ENCODE results near the gene IREB2.

Gene IREB2

DNA sequence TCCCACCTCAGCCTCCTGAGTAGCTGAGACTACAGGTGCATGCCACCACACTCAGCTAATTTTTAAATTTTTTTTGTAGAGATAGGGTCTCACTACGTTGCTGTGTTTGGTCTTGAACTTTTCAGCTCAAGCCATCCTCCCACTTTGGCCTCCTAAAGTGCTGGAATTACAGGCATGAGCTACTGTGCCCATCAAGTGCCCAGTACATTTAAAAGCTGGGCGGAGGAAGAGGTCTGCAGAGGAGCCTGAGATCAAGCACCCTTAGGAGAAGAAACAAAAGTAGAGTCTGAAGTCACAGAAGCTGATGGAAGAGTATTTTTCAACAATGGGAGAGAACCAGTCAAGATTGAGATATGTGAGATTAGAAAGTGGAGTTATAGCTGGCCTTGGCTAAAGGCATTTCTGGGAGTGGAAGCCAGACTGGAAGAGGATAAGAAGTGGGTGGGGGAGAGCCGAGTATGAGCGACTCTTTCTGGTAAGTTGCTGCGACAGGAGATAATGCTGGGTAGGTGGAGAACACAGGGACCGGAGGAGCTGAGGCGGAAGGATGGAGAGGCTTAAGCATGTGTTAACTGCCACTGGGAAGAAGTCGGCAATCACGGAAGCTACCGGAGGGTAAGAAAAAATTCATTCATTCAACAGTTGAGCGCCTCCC is 782 bp upstream of the IREB2 start:
- DNase-seq, result no peak

GRCh38 chr15:78438619-78439285 is 736 bp downstream of the IREB2 start:
- DNase-seq, result no peak

DNA sequence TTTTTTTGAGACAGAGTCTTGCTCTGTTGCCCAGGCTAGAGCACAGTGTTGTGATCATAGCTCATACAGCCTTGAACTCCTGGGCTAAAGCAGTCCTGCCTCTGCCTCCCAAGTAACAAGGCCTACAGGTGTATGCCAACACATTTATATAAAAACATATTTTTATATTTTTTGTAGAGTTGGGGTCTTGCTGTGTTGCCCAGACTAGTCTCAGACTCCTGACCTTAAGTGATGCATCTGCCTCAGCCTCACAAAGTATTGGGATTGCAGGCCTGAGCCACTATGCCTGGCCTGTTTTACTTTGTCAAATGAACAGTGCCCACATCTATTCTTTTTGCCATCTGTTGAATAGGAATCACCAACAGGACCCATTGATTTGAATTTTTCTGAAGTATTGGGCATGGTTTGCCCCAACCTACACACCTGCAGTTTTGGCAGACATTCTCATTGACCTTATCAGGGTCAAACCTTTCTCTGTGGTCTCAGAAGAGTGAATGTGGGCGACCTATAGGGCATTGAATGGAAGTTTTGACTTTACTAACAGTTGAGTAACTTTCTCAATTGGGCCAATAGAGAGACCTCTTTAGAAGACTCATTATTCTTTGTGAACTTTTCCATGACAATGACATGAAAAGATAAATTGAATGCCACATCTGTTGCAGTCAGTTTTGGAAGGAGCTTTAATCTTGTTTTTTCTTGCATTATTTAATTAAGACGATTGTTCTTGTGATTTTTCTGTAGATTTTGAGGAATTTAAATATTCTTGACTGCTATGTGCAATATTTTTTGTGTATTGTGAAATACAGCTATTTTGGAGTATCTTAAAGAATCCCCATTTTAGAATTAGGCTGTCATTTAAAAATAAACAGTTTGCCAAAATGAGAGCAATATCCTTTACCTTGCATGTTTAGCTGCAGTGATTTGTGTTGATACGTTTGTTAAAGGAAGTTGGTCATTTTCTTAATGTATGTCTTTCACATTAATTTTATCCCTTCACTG is 2.7 kb downstream of the IREB2 start:
- no peak for DNase-seq

- no peak for DNase-seq
Measured at GRCh38 chr15:78444255-78444654, 6.2 kb downstream of the IREB2 start.

GRCh38 chr15:78445875-78446274 is 7.9 kb downstream of the IREB2 start:
- DNase-seq, result no peak

DNA sequence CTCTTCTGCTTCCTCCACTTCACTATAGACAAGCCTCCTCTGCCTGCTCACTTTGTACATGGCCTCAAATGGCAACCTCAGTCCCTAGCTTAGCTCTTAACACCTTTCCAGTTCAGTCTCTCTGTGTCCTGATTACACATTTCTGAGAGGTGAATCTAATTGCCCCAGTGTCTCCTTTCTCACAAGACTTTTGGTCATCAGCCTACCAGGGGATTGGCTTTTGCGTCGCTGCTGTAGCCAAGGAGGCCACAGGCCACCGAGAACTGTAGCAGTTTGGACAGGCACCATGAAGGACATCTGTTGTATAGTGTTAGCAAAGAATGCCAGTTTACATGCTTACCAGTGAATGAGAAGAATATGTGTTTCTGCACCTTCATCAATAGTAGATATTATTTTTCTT is 8.5 kb downstream of the IREB2 start:
- no peak for DNase-seq

- DNase-seq, result no peak
Measured at GRCh38 chr15:78448441-78449219, 10.6 kb downstream of the IREB2 start.

- DNase-seq, result no peak
Measured at GRCh38 chr15:78449220-78449999, 11.4 kb downstream of the IREB2 start.

DNA sequence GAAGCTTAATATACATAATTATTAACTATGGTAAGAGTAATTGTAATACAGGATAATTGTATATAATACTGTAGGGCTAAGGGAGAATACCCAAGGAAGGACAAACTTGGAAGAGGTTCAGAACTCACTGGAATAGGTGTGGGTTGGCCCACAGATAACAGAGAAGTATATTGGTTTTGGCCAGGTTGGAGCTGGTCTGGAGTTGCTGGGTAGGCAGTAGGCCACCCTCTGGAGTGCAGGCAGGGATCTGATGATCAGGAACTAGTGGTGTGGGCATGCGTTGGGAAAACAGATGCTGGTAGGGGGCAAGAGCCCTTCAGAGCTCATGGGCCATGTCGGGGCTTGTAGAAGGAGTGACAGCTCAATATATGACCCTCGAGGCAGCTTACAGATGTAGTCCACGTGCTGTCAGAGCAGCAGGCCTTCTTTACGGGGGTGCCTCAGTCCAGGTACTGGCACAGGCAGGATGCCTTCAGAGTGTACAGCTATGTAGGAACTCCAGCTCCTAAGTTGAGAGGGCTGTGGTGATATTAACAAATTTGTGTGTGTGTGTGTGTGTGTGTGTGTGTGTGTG is 12.4 kb downstream of the IREB2 start:
- no peak for DNase-seq

- DNase-seq, result no peak
Measured at GRCh38 chr15:78452485-78452884, 14.5 kb downstream of the IREB2 start.

DNA sequence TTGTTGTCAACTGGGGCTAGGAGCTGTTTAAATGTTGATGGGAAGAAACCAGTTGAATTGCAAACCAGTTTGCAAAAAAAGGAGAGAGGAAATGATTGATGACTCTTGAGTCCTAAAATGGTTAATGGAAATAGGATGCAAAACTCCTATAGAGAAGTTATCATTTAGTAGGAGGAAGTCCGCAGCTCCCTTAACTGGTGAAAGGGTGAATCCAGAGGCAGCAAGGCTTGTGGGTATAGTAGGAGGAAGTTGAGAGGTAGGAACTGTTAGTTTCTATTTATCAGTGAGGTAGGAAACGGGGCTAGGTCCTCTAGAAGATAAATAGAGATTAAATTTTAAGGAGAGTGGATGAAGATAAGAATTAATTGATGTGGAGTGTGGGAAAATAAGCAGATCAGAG is 15.4 kb downstream of the IREB2 start:
- DNase-seq, result no peak

- no peak for DNase-seq
Measured at GRCh38 chr15:78454992-78455391, 17.0 kb downstream of the IREB2 start.

DNA sequence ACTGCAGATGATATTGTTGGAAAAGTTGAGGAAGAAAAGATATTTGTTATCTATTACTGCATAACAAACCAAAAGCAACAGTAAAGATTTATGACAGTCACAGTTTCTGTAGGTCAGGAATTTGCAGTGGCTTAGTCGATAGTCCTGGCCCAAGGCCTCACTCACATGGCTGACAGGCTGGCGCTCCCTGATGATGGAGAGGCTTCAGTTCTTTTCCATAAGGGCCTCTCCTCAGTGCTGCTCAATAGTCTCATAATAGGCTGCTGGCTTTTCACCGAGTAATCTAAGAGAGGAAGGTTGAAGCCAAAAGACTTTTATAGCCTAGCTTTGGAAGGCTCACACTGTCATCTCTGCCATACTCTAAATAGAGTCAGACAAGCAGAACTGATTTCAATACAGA is 17.7 kb downstream of the IREB2 start:
- no peak for DNase-seq

DNA sequence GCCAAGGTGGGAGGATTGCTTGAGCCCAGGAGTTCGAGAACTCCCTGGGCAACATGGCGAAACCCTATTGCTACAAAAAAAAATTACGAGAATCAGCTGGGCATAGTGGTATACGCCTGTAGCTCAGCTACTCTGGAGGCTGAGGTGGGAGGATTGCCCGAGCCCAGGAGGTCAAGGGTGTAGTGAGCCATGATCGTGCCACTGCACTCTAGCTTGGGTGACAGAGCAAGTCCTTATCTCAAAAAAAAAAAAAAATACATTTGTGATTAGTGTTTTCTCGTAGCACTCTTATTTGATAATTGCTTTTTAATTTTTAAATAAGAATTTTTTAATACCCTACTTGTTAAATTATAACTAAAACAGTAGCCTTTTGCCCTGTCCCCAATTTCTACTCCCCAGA is 18.4 kb downstream of the IREB2 start:
- DNase-seq, result no peak

DNA sequence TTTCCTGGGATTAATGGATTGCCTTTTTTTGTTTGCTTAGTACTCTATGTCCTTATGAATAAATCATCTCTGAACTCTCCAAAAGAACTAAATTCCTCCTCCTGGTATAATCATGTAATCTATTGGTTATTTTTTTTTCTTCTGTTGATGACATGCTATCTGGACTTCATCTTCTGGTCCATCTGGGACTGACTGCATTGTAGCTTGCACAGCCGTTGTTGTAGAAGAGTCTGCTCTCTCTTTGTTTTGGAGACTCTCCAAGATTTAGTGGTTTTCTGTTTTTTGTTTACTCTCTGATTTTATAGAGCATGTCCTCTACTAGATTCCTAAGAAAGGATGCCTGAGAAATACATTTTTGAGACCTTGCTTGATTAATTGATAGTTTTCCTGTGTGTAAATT is 19.1 kb downstream of the IREB2 start:
- DNase-seq, result peak; percentile 25

DNA sequence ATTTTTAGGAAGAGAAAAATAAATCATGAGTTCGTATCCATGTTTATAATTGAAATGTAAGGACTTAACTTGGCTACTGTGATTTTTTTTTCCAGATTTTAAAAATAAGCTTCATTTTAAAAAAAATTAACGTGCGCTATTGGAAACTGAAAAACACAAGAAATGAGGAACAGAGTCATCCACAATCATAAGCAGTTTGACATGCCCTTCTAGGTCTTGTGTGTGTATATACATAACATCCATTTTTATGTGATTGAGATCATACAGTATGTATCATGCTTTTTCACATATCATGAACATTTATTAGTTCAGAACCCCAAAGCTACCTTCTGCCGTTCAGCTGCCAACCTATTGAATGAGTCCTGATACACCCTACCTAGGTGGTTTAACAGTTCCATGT is 22.7 kb downstream of the IREB2 start:
- no peak for DNase-seq

- no peak for DNase-seq
Measured at GRCh38 chr15:78461171-78461888, 23.3 kb downstream of the IREB2 start.

- no peak for DNase-seq
Measured at GRCh38 chr15:78469031-78469430, 31.0 kb downstream of the IREB2 start.

- DNase-seq, result no peak
Measured at GRCh38 chr15:78477295-78477694, 39.3 kb downstream of the IREB2 start.

DNA sequence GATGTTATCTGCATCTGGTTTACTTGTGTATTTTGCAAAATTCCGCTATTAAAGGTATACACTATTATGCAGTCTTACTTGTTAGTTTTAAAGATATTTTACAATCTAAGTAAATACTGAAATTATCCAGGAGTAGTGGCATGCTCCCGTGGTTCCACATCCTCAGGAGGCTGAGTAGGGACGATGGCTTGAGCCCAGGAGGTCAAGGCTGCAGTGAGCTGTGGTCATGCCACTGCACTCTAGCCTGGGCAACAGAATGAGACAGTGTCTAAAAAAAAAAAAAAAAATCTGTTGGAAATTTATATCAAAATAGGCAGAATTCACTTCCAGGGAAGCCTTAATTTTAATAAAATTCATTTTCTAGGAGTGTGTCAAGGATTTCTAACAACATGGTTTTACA is 41.6 kb downstream of the IREB2 start:
- no peak for DNase-seq

DNA sequence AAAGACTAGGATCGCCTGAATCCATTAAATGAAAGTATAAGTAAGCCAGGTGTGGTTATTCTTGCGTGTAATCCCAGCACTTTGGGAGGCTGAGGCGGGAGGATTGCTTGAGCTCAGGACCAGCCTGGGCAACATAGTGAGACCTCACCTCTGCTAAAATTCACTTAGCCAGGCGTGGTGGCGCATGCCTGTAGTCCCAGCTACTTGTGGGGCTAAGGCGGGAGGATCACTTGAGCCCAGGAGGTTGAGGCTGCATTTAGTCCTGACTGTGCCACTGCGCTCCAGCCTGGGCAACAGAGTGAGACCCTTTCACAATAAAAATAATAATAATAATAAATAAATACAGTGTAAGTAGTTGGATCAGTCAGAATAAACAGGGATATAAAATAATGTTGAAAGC is 43.9 kb downstream of the IREB2 start:
- DNase-seq, result no peak
